Left renal pelvis (tissue), 4 donors: ENCODE data around the gene C1orf198. TPM values are rescaled to one million over a fixed set of nuclear protein-coding genes. Genes with fewer than 3 reads are reported as not detected.

Source experiments
- DNase-seq, 4 donors: peaks; one replicate each; pipeline ENCODE4 v3.0.0-alpha.2; 2013; ENCODE audit warnings: low read depth in 4 of 4, low spot score in 3 of 4
- polyA plus RNA-seq, 4 donors: library from polyadenylated mRNA; unstranded; fragments of 120-200 nt; gene quantifications; one replicate each; pipeline ENCODE4 v1.2.1, GENCODE V29; 2013; ENCODE audit not compliant: insufficient read length in 4 of 4

C1orf198 gene
- polyA plus RNA-seq, 4 donors, result 82.5 to 152 (median 93.1) TPM

DNA sequence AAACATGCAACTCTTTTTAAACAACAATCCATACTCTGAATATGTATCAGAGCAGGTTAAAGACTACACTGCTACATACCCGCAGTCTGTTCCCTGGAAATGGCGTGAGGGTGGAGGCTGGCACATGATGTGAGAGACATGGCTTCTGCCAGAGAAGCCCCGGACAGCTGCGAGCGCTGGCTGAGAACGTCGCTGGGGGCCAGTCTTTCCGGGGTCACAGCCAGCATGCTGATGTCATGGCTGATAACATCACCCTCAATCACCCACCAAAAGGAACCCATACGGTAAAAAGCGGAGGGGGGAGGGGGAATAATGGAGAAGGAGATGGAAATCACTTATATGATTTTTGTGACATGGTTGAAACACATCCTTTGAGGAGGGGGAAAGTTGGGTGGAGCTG lies 29.1 kb downstream of the C1orf198 start:
- no peak for DNase-seq

DNA sequence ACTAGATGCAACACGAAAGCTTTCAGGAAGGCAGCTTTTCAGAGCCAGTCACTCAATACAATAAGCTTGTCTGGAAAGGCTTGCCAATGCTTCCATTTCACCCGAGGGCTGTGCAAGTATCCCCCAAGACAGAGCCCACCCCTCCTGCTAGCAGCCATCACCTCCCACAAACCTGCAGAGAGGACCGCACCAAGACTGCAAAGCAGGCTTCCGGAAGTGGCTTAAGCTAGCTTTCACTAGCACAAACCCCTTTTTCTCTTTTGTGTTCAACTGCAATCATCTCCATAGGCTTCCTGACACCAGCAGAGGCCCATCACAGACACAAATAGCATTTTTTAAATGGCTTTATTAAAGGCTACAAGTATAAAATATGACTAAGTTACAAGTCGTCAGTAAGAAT lies 31.5 kb downstream of the C1orf198 start:
- DNase-seq, result no peak

DNA sequence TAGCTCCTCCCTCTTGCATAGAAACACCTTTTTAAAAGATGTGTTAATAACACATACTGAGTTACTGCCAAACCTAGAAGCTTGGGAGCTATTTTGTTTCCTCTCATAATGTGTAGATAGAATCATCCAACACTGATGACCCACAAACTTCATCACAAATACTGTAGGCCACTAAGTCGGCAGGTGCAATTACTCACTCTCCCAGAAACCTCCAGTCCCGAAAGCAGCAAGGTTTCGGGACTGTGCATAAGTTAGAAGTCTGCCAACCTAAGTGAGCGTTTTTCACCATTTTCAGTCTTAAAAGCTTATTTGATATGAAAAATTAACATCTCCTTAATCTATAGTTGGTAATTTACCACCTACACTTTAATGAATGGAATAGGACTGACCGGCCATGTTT lies 32.0 kb downstream of the C1orf198 start:
- no peak for DNase-seq

DNA sequence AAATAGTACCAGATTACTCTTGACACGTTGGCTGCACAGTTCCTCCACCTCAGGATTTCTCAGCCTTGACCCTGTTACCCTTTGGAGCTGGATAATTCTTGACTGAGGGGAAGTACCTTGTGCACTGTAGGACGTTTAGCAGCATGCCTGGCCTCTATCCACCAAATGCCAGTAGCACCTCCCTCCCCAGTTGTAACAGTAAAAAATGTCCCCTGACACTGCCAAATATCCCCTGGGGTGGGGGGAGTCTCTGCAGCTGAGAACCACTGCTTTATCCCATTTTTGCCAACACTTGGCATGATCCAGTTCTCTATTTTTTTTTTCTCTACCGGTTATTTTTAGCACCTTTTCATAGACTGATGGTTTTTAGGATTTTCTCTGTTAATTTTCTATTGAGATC lies 34.0 kb downstream of the C1orf198 start:
- no peak for DNase-seq

DNA sequence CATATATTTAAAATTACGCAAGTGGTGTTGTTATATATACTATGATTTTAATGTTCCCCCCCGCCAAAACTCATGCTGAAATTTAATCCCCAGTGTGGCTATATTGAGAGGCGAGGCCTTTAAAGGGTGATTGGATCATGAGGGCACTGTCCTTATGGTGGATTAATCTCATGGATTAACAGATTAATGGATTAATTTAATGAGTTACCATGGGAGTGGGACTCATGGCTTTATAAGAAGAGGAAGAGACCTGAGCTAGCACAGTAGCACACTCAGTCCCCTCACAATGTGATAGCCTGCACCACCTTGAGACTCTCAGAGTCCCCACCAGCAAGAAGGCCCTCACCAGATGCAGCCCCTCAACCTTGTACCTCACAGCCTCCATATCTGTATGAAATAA lies 34.8 kb downstream of the C1orf198 start:
- DNase-seq, result no peak

DNA sequence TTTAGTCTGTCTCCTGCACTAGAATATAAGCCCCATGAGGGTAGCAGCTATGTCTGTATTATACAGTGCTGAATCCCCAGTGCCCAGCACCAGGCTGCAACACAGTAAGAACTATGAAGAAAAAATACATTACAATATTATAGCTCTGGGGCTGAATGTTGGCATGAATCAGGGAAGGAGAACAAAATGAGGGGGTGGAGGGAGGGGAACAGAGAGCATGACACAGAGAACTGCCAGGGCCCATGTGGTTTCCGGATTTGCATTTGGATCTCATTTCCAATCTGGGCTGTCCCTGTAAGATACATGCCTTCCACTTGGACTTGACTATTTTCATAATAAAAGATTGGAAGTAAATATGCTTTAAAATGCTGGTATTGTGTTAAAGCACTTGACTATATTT lies 35.8 kb downstream of the C1orf198 start:
- no peak for DNase-seq

DNA sequence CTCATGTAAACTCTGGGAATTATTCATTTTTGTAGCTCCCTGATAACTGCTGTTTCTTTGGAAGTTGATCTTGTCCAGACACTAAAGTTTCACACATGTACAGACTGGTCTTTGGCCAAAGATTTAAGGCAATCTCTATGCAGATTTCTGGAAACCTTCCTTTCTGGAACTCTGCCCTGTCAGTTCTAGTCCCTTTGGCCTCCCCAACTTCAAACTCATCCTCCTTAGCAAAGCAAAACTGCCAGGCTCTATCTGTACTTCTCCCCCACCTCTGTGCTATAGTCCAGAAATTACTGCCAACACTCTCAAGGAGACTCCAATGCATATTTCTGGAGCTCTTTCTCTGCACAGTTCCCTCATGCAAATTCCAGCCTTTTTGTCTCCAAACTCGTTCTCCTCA lies 36.5 kb downstream of the C1orf198 start:
- DNase-seq, result no peak

DNA sequence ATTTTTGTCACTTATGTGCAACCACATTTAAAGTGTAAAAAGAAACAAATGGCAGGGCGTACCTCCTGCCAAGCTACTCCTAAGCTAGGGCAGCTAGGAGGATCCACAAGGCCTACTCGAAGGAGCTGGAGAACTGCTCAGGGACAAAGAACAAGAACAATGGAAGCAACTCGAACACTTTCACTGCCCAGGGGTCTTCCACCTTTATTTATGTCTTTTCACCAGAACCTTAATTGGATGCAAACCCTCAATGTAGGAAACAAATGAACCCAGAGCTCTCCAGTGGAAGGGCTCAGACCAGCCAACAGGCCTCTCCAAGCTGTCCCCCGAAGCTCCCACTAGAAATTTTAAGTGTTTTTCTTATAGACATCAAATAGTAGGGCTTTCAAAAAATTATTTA lies 39.9 kb downstream of the C1orf198 start:
- no peak for DNase-seq

DNA sequence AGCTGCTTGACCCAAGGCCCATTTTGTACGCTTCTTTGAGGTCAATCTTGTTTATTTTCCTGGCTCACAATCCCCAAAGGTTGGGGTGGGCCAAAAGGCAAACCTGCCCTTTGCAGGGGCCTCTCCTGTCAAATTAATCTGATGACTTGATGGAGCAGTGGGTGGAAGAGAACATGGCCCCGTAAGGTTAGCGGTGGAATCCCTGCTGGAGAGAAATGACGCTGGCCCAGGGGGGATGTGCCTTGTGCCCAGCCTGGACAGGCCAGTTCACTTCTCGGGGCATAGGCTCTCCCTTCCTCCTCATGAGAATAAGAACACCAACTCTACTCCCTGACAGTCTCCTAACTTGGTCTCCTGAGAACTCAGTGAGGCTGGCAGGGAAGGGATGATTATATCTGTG lies 40.5 kb downstream of the C1orf198 start:
- no peak for DNase-seq

DNA sequence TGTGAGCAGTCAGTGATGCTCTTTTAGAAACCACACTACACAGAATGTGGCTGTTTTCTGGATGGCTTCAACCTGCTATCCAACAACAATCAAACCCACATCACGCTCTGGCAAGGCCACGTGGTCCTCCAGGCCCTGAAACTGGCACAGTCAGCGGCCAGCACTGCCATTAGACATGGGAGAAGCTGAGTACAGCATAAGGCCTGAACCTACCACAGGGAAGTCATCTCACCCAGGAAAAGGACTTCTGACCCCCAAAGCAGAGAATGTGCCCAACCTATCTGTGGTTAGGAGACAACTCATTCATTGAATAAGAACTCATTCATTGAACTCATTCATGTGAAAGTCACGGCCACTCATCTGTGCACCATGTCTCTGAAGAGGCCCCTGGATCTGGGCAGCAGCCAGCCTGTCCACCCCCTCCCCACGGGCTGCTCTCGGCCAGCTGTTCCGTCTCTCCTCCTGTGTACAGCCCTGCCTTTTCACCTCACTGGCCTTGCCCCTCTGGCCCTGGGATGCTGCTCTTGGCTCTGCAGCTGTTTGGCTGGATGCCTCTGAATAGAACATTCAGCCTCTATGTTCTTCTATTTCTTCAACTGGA lies 41.1 kb downstream of the C1orf198 start:
- no peak for DNase-seq

DNA sequence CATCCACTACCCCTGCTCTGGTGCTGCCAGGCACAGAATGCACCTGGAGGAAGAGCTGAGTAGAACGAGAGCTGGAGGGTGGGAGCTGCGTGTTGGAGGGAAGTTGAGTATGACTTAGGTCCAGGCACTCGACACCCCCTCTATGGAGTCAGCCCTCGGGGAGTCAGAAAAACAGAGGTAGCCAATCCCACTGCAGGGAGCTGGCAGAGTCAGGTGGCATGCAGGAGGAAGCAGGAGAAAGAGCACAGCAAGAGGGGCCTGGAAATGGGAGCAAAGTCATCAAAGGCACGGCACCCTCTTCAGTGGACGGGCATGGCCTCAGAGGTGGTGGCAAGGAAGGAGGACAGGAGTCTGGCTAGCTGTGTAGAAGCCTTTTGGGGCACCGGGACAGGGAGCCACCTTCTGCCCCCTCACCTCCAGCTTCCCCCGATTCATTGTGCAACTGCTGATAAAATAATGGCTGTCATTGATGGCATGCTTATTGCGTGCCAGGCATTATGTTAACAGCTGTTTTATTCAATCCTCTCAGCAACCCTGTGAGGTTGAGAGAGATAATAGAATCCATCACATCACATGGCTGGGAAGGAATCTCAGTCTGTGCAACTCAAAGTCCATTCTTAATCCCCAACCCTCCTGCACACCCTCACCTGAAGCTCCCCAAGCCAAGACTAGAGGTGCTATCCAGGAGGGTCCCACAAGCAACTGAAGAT lies 42.0 kb downstream of the C1orf198 start:
- no peak for DNase-seq

DNA sequence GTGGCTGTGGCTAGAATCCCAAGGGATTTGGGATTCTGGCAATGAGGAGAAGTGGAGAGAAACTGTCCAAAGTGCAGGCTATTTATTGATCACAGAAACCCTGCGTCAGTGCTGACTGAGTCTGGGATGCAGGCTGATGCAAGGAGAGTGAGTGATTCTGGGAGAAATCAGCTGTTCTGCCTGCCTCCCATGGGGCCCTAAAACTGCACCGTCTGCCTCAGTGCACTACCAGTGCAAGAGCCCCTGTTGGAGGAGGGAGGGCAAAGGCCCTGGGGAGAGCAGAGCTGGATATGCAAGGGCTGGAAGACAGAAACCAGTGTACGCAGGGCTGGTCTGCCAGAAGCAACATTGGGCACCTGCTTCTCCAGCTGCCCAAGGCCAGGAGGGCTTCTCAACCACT lies 42.6 kb downstream of the C1orf198 start:
- no peak for DNase-seq

DNA sequence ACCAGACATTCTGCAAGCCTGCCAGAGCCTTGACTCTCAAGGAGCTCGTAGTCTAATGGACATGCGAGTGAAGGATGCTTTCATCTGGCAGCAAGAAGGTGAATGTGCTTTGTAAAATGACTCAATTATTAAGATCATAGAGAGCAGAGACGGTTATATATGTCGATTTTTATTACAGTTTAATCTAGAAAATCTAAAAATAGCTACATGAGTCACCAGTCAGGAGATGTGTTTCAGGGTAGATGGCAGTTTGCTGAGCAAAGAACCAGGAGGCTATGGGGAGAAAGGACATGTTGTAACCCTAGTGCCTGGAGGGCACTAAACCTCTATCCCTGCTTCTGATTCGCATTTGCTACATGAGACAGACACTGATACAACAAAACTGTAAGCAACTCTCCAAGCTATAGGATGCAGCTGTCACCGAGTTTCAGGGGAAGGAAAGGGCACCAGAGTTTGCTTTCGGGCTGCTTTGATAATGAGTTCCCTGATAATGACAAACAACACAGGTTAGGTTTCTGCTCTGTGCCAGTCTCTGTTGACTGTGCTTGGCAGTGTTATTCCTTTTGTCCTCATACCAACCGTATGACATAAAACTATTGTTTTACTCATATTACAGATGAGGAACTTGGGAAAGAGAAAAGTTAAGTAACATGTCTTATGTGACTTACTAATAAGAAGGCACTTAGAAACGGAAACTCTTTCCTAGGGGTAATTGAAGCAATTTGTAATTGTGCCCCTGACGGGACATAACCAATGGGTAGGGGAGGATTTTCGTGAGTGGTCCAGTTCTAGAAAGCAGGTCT lies 43.2 kb downstream of the C1orf198 start:
- no peak for DNase-seq

DNA sequence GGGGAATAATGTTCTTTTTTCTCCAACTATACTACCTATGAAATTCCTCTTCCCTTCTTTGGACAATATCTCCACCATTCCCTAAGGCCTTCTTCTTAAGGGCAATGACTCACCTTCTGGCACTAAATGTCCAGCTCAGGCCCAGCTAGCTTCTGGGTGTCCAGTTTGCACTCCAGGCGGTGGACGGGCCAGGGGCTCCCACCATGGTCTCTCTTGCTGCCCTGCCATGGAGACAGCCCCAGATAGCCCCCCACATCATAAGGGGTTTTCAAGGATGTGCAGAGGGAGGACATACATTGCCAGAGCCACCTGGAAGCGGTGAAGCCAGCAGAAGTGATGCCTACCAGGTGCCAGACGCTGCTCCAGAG lies 43.8 kb downstream of the C1orf198 start:
- DNase-seq, result no peak

DNA sequence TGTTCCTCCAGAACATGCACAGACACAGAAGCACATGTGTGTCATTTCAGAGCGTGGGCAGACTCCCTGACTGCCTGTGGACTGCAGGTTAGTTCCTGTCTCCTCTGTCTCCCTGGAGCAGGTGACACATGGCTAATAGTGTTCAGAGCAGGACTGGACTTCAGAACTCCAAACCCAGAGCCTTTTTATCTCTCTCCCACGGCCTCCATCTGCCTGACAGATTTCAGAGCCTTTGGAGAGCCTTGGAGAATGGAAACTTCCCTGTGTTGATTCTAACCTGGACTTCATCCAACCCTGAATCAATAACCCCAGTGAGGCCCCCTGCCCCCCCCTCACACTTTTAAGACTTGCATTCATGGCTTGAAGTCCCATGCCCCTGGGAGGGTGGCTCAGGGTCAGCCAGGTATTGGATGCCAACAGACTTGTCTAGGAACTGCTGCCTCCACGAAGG lies 44.4 kb downstream of the C1orf198 start:
- DNase-seq, result no peak

DNA sequence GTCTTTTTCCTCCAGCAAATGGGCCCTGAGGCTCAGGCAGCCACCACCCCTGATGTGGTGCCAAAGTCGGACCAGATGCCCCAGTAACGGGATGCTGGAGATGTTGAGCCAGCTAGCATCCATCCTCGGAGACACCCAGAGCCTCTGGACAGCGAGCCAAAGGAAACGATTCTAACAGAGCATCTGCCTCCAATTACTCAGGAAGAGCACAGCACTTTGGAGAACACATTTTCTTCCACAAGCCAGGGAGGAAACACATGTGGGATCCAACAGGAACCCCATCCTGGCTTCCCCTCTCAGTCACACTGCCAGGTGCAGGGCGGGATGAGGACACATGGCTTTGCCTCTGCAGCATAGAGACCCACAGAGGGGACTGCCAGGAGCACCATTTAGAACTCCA lies 44.9 kb downstream of the C1orf198 start:
- no peak for DNase-seq

DNA sequence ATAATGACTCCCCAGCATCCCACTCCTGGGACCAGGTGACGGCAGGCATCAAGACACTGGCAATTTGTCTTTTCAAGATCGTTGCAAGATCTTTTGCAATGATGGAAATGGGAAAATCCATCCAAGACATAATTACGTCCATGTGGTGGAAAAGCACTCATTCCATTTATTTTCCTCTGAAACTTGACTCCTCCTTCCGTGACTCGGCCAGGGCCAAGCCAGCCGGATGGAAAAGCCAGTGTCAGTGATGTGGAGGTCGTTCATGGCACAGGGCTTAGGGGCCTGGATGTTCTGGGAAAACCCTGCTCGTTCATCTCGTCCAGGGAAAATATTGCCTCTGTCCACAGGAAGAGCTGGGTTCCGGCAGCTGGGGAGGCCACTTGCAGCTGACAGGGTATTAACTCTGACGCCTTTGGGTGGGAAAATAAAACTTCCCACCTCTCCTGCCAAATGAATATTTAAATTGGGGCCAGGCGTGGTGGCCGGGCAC lies 46.2 kb downstream of the C1orf198 start:
- no peak for DNase-seq

DNA sequence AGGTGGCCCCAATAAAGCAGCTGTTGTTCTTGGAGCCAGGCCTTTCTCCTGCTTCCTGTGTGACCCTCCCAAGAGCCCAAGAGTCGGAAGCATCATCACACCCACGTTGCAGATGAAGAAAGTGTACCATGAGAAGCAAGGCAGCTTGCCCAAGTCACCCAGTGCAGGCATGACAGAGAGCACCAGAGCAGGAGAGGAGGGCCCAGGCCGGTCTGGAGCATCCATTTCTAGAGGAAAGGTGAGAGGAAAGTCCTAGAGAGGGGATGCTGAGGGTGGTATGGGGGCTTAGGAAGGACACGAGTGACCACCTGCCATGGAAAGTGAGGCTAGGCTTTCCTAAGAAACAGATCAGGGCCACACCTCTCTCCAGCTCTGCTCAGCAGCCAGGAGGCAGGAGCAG lies 47.0 kb downstream of the C1orf198 start:
- no peak for DNase-seq

DNA sequence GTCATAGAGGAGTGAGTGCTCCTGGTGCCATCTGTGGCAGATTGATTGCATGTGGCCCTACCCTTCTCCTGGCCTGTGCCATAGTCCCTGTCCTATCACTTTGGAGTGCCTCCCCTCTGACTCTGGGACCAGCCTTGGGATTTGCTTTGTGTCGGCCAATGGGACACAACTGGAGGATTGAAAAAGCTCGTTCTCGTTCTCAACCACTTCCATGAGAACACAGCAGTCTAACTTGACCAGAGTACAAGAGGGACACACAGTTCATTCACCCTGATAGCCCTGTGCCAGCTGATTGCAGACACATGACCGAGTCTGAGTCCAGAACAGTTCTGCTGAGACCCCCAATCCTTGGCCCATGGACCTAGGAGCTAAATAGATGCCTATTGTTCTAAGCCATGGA lies 47.8 kb downstream of the C1orf198 start:
- no peak for DNase-seq

DNA sequence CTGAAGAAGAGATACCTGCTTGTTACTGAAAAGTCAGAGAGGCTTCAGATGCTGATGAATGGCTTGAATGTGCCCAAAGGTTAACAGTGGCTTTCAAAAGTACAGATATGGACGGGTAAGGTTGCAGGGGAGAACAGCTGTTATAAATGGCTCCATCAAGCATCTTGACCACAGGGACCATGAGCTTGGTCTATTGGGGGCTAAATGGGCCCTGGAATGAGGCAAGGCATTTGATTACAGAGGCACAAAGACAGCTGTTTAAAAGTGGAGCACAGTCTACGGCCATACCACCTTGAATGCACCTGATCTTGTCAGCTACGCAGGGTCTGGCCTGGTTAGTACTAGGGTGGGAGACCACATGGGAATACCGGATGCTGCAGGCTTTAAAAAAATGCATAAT lies 48.3 kb downstream of the C1orf198 start:
- DNase-seq, result no peak

DNA sequence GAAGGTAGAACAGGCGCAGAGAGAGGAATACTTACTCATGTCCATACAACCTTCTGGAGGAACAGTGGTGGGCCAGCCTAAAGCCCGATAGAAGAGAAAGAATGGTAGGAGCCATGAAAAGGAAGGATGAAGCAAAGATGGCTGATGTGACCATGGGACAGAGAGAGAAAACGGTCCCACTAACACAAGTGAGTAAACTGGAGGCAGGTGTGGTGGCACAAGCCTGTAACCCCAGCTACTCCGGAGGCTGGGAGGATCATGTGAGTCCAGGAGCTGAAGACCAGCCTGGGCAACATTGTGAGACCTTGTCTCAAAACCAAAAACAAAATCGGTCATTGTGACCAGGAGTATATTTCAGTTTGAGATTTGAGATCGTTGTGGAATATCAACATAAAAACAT lies 49.4 kb downstream of the C1orf198 start:
- no peak for DNase-seq

DNA sequence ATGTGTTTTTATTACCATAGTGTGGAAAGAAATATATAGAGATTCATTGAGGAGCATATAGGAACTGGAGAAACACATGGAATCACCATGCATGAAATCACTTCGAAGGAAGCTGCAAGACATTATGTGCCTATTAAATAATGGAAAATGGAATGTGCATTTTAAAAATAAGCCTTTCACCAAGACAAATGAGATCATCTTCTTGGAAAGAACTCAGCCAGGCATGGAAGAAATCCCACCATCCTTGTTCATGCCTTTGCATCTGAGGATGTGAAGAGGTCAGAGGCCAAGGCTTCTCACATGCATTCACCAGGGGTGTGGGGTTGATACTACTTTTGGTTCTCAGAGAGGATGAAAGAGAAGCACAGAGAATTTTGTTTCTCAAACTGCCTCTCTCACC lies 50.0 kb downstream of the C1orf198 start:
- DNase-seq, result no peak
